ENCODE results near the gene SENP7.
"Not testable (repeated sequence)": the region's sequence is repeated elsewhere in the genome, so short reads cannot be mapped to it uniquely, and the experiment has no call there.

SENP7 gene

GRCh38 chr3:101467310-101467663 is 45.7 kb downstream of the SENP7 start:
- not testable (repeated sequence) for H3K27ac ChIP-seq (ENCODE audit: low read depth, low read length); H3K36me3 ChIP-seq (ENCODE audit: control insufficient read depth, low read length); H3K4me1 ChIP-seq (ENCODE audit: control insufficient read depth, low read length); H3K9me3 ChIP-seq (ENCODE audit: control insufficient read depth, insufficient read depth, low read length); H3F3A ChIP-seq (ENCODE audit: control insufficient read depth, insufficient read depth); H3K9me2 ChIP-seq (replicated peaks; ENCODE audit: control insufficient read depth, low read length); H3K27me3 ChIP-seq (ENCODE audit: control insufficient read depth, low read length); H3K4me2 ChIP-seq (ENCODE audit: low read length); H3K4me3 ChIP-seq (ENCODE audit: low read length); H4K20me1 ChIP-seq (ENCODE audit: control insufficient read depth, insufficient read depth, low read depth, low read length); H3K79me2 ChIP-seq (ENCODE audit: control insufficient read depth, low read length)

- Histone ChIP-seq H3F3A (ENCODE audit: control insufficient read depth, insufficient read depth) (no peaks in the 10 kb centered on the region), H3K4me2 (ENCODE audit: low read length) (no peak overlapping the region), H3K9me3 (ENCODE audit: control insufficient read depth, insufficient read depth, low read length) (no peaks in the 10 kb centered on the region), H4K20me1 (ENCODE audit: control insufficient read depth, insufficient read depth, low read depth, low read length) (no peaks in the 10 kb centered on the region), H3K27me3 (ENCODE audit: control insufficient read depth, low read length) (no peaks in the 10 kb centered on the region), H3K4me3 (ENCODE audit: low read length) (no peak overlapping the region), H3K4me1 (ENCODE audit: control insufficient read depth, low read length) (no peaks in the 10 kb centered on the region), H3K79me2 (ENCODE audit: control insufficient read depth, low read length) (peaks cover 4% of the 10 kb centered on the region; the same call in 1 of the 2 replicates), H3K36me3 (ENCODE audit: control insufficient read depth, low read length) (no peaks in the 10 kb centered on the region), H3K9me2 (replicated peaks; ENCODE audit: control insufficient read depth, low read length) (no peaks in the 10 kb centered on the region), H3K27ac (ENCODE audit: low read depth, low read length) (no peak overlapping the region)
- no peak for TF ChIP-seq EZH2phosphoT487 (IDR thresholded peaks at IDR 0.05; ENCODE audit: borderline replicate concordance, low read length)
- no peak for TF ChIP-seq CTCF (IDR thresholded peaks at IDR 0.05; ENCODE audit: low read depth, low read length, poor library complexity, severe bottlenecking)
These were observed 46.3 kb downstream of the SENP7 start for GRCh38 chr3:101466465-101467309.

- TF ChIP-seq EZH2phosphoT487 (IDR thresholded peaks at IDR 0.05; ENCODE audit: borderline replicate concordance, low read length): no peak
- Histone ChIP-seq H3K27ac (ENCODE audit: low read depth, low read length) (no peak overlapping the region), H3K4me3 (ENCODE audit: low read length) (no peak overlapping the region), H3K9me3 (ENCODE audit: control insufficient read depth, insufficient read depth, low read length) (no peaks in the 10 kb centered on the region; the same call in 1 of the 2 replicates), H3K4me2 (ENCODE audit: low read length) (no peak overlapping the region), H3K27me3 (ENCODE audit: control insufficient read depth, low read length) (no peaks in the 10 kb centered on the region), H3K9me2 (replicated peaks; ENCODE audit: control insufficient read depth, low read length) (no peaks in the 10 kb centered on the region), H3K79me2 (ENCODE audit: control insufficient read depth, low read length) (peaks cover 4% of the 10 kb centered on the region; the same call in 1 of the 2 replicates), H3F3A (ENCODE audit: control insufficient read depth, insufficient read depth) (no peaks in the 10 kb centered on the region), H4K20me1 (ENCODE audit: control insufficient read depth, insufficient read depth, low read depth, low read length) (no peaks in the 10 kb centered on the region), H3K36me3 (ENCODE audit: control insufficient read depth, low read length) (no peaks in the 10 kb centered on the region), H3K4me1 (ENCODE audit: control insufficient read depth, low read length) (no peaks in the 10 kb centered on the region)
These were observed 48.8 kb downstream of the SENP7 start for GRCh38 chr3:101464235-101464634.

- Histone ChIP-seq H3K9me3 (ENCODE audit: control insufficient read depth, insufficient read depth, low read length) (no peaks in the 10 kb centered on the region; the same call in 1 of the 2 replicates), H3K4me1 (ENCODE audit: control insufficient read depth, low read length) (no peaks in the 10 kb centered on the region), H4K20me1 (ENCODE audit: control insufficient read depth, insufficient read depth, low read depth, low read length) (no peaks in the 10 kb centered on the region), H3K4me2 (ENCODE audit: low read length) (no peak overlapping the region), H3F3A (ENCODE audit: control insufficient read depth, insufficient read depth) (no peaks in the 10 kb centered on the region), H3K27me3 (ENCODE audit: control insufficient read depth, low read length) (no peaks in the 10 kb centered on the region), H3K9me2 (replicated peaks; ENCODE audit: control insufficient read depth, low read length) (no peaks in the 10 kb centered on the region), H3K36me3 (ENCODE audit: control insufficient read depth, low read length) (no peaks in the 10 kb centered on the region; the same call in 1 of the 2 replicates), H3K4me3 (ENCODE audit: low read length) (no peak overlapping the region), H3K27ac (ENCODE audit: low read depth, low read length) (no peak overlapping the region), H3K79me2 (ENCODE audit: control insufficient read depth, low read length) (peaks cover 4% of the 10 kb centered on the region; the same call in 1 of the 2 replicates)
- TF ChIP-seq EZH2phosphoT487 (IDR thresholded peaks at IDR 0.05; ENCODE audit: borderline replicate concordance, low read length) (no peak), CTCF (IDR thresholded peaks at IDR 0.05; ENCODE audit: low read depth, low read length, poor library complexity, severe bottlenecking) (no peak)
These were observed 51.6 kb downstream of the SENP7 start for GRCh38 chr3:101461451-101461850.
